ENCODE measurements around the gene PPP1CA.

PPP1CA gene

DNA sequence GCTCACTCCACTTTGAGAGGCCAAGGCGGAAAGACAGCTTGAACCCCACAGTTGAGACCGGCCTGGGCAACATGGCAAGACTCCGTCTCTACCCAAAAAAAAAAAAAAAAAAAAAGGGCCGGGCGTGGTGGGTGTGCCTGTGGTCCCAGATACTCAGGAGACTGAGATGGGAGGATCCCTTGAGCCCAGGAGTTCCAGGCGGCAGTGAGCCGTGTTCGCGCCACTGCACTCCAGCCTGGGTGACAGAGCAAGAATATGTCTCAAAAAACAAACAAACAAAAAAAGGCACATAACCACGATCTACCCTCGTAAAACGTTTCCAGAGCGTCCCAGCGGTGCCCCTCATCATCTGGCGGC is 10.7 kb downstream of the PPP1CA start:
- DNase-seq (ENCODE audit: extremely low spot score), result no peak
- TF ChIP-seq, protein P1, sequence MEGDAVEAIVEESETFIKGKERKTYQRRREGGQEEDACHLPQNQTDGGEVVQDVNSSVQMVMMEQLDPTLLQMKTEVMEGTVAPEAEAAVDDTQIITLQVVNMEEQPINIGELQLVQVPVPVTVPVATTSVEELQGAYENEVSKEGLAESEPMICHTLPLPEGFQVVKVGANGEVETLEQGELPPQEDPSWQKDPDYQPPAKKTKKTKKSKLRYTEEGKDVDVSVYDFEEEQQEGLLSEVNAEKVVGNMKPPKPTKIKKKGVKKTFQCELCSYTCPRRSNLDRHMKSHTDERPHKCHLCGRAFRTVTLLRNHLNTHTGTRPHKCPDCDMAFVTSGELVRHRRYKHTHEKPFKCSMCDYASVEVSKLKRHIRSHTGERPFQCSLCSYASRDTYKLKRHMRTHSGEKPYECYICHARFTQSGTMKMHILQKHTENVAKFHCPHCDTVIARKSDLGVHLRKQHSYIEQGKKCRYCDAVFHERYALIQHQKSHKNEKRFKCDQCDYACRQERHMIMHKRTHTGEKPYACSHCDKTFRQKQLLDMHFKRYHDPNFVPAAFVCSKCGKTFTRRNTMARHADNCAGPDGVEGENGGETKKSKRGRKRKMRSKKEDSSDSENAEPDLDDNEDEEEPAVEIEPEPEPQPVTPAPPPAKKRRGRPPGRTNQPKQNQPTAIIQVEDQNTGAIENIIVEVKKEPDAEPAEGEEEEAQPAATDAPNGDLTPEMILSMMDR (IDR thresholded peaks at IDR 0.05; ENCODE audit: control extremely low read depth, extremely low read depth, low read depth, missing control alignments), result no peak
- ChIA-PET POLR2A (interaction anchor here (1.9 kb wide), 1 partner anchor 11 kb away, joined by 22 read pairs; the partner anchor contains the start of gene PPP1CA), CTCF (interaction anchor here (1.1 to 42.5 kb wide), 7 partner anchors 11 to 119 kb away, joined by 3 to 1573 read pairs (median 4); partner anchors contain the start of genes CDK2AP2, CLCF1, PITPNM1 and POLD4)

DNA sequence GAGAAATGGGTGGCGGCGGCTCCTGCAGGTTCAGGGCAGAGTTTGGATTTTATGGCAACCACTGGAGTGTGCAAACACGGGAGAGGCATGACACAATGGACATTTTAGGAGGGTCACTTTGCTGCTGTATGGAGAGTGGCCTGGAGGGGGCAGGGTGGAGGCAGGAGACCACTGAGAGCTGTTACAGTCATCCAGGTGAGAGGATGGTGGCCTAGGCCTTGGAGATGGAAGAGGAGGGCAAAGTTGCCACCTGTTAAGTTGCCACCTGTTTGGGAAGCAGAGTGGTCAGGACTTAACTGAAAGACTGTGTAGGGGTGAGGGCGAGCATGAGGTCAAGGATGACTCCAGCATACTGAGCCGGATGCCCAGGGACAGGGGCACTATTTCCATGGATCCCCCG is 12.2 kb downstream of the PPP1CA start:
- TF ChIP-seq, protein P1 (IDR thresholded peaks at IDR 0.05; ENCODE audit: control extremely low read depth, extremely low read depth, low read depth, missing control alignments), result peak; percentile 70
- DNase-seq (ENCODE audit: extremely low spot score), result no peak
- POLR2A ChIA-PET, result no interaction called here
- CTCF ChIA-PET, result interaction anchor here (0.6 to 42.5 kb wide), 9 partner anchors 18 to 122 kb away, joined by 3 to 1573 read pairs (median 4); partner anchors contain the start of genes CDK2AP2, CLCF1, PITPNM1 and POLD4

DNA sequence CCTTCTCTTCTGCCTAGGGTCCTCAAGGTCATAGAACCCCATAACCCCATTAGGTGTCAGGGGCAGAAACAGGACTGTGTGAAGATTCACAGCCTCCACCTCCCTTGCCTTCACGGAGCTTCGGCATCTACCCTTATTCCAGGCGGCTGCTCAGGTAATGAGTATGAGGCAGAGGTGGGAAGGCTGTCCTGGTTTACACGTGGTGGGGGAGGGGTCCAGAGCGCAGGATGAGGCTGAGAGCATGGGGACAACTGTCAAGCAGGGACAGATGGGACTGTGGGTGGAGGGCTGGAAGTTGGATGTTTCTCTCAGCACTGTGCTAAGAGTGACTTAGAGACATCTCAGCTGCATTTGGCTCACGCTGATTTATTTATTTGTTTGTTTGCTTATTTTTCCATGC is 14.1 kb downstream of the PPP1CA start:
- TF ChIP-seq, protein P1 (IDR thresholded peaks at IDR 0.05; ENCODE audit: control extremely low read depth, extremely low read depth, low read depth, missing control alignments), result no peak
- POLR2A ChIA-PET, result no interaction called here
- CTCF ChIA-PET, result interaction anchor here (2.9 to 42.5 kb wide), 3 partner anchors 20 to 125 kb away, joined by 10 to 1573 read pairs (median 134); partner anchors contain the start of genes CLCF1 and POLD4
- DNase-seq (ENCODE audit: extremely low spot score), result no peak

DNA sequence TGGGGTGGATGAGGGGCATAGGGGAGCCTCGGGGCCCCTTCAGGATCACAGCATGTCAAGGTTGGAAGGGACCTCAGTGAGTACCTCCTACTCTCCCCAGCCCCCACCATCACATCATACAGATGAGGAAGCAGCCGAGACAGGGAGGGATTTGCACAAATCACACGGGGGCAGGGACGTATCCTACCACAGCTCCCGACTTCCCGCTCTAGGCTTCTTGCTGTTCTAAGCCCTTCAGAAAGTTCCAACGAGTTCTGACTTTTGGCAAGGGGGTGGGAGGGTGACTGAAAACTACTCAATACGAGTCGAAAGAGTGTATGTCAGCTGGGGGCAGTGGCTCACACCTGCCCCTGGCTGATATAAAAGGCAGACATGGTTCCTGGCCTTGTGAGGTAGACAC is 14.6 kb downstream of the PPP1CA start:
- ChIA-PET CTCF (interaction anchor here (1.2 to 42.5 kb wide), 6 partner anchors 14 to 124 kb away, joined by 5 to 1573 read pairs (median 9); partner anchors contain the start of genes CLCF1, POLD4 and PPP1CA), POLR2A (interaction anchor here (0.6 to 1.0 kb wide), 2 partner anchors 7 to 43 kb away, joined by 6 to 22 read pairs; no protein-coding TSS in a partner anchor)
- TF ChIP-seq, protein P1 (IDR thresholded peaks at IDR 0.05; ENCODE audit: control extremely low read depth, extremely low read depth, low read depth, missing control alignments), result no peak
- DNase-seq (ENCODE audit: extremely low spot score), result no peak

DNA sequence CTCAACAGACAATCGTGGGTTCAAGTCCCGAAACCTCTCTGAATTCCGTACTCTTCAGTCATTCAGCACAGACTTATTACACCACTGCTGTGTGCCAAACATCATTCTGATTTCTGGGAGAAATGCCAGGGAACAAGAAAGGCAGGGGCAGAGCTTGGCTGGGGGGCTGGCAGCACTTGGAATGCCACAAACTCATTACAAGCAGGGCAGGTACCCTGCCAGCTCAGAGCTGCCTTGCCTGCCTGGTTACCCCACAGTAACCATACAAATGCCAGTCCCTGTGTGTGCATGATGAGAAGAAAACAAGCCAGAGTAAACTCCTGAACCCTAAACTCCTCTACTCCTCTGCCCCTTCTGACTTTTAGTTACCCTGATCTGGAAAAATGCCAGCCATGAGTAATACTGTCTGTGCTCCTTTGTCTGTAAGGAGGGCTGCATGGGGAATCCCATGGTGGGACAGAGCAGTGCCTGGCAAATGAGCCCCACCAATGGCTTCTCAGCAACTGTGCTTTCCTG is 16.7 kb downstream of the PPP1CA start:
- ChIA-PET CTCF (interaction anchor here (1.4 to 42.5 kb wide), 5 partner anchors 0 to 123 kb away, joined by 4 to 1573 read pairs (median 134); partner anchors contain the start of genes CLCF1, POLD4, PPP1CA and RAD9A), POLR2A (no interaction called here)
- TF ChIP-seq, protein P1 (IDR thresholded peaks at IDR 0.05; ENCODE audit: control extremely low read depth, extremely low read depth, low read depth, missing control alignments), result no peak
- DNase-seq (ENCODE audit: extremely low spot score), result no peak

DNA sequence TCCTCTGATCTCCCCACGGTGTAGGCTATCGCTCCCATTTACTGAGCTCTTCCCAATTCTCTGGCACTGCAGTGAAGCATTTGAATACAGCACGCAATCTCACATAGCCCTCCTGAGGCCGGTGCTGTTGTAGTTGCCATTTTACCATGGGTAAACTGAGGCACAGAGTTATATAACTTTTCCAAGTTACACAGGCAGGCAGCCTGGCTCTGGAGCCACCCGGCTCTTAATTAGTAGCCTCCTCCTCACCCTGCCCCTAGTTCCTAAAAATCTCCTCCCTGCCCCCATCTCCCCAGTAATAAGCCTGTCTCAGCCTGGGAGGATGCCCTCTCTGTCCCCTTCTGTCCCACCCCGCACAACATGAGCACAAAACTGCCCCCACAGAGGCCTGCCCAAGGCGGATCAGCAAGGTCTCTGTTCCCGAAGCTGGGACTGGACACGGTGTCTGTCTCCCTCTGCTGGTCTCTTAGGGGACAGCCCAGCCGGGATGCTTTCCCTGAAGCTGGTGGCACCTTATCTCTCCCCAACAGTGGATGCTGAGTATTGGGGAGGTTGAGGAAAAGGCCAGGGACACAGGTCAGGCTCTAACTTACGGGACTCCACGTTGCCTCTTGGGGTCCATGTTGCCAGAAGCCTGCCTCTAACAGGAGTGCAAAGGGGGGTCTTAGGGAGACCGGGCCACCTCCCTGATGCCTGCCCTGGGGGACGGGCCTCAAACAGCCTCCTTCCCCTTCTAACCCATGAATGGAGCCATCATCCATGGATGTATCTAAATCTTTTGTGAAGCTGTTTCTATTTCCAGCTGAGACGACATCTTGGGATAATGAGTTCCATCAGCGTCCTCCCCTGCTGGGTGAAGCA is 19.2 kb downstream of the PPP1CA start:
- ChIA-PET POLR2A (interaction anchor here (1.0 to 1.5 kb wide), 2 partner anchors 26 to 29 kb away, joined by 4 read pairs; partner anchors contain the start of gene POLD4), CTCF (interaction anchor here (0.6 to 42.5 kb wide), 43 partner anchors 2 to 529 kb away, joined by 3 to 1573 read pairs (median 5); partner anchors contain the start of genes ANKRD13D, CDK2AP2, CLCF1 and GRK2)
- peak; percentile 86 for DNase-seq (ENCODE audit: extremely low spot score)
- TF ChIP-seq, protein P1 (IDR thresholded peaks at IDR 0.05; ENCODE audit: control extremely low read depth, extremely low read depth, low read depth, missing control alignments), result peak; percentile 94

Data from GM10248 (cell line).